K562 (cell line): ENCODE data around the gene ADAMTSL3. TPM values are rescaled to one million over a fixed set of nuclear protein-coding genes. Genes with fewer than 3 reads are reported as not detected.

Experiments
- ATAC-seq: fragments of 200-7000 bp; cut with Tn5 transposase; 3 replicates; pipeline ENCODE4 v1.9.1; 2020; ENCODE audit warnings: moderate library complexity
- BruUV-seq: library from RNA; stranded (reverse); fragments of 400-500 nt; replicated peaks from 2 replicates; lab custom pipeline; 2021; lab: Mats Ljungman, UMichigan
- CTCF ChIA-PET: fragments of 300-600 bp; formaldehyde crosslinking; extraction: SDS; loops from one replicate; lab custom pipeline; 2021; ENCODE audit warnings: low intra/inter-chr PET ratio; lab: Yijun Ruan, JAX
- POLR2A ChIA-PET: fragments of 300-600, 350-650 bp; sonication (Branson Sonifier 250); formaldehyde crosslinking; extraction: SDS; loops from one replicate; lab custom pipeline; 2021; ENCODE audit warnings: antibody characterized with exemption, inconsistent platforms; lab: Yijun Ruan, JAX
- DNase-seq, 4 experiments: peaks; one replicate each; pipeline versions ENCODE4 v3.0.0 to v3.0.0-alpha.2; 2011 to 2018; ENCODE audit warnings: low spot score in 3 of 4, mixed read lengths in 3 of 4; ENCODE audit errors: extremely low read depth in 1 of 4
- FAIRE-seq: peaks from 2 replicates; lab custom pipeline; 2011; peaks lifted over from hg19 to GRCh38; lab: Jason Lieb, UNC
- H2AFZ ChIP-seq: 2 replicates; pipeline ENCODE4 v1.6.0; 2011; ENCODE audit warnings: low read depth, low read length, control low read depth, inconsistent platforms
- H3K27ac ChIP-seq: fragments of 200-600 bp; 3 replicates; pipeline ENCODE4 v1.8.0; 2011; ENCODE audit warnings: low read depth, mild to moderate bottlenecking, control low read depth, inconsistent platforms, low read length, moderate library complexity, mixed read lengths; ENCODE audit errors: extremely low read depth
- H3K27me3 ChIP-seq, 2 experiments: fragments of 300-600 bp in 1 of 2; 2 replicates in 1 of 2; 3 replicates in 1 of 2; pipeline versions ENCODE4 v1.6.0 to v1.8.0; 2011; ENCODE audit warnings: inconsistent platforms in 2 of 2, low read length in 2 of 2, mild to moderate bottlenecking in 1 of 2, mixed read lengths in 1 of 2, moderate library complexity in 1 of 2; ENCODE audit not compliant: control insufficient read depth in 2 of 2, insufficient read depth in 2 of 2
- H3K36me3 ChIP-seq: fragments of 300-600 bp; 3 replicates; pipeline ENCODE4 v1.8.0; 2011; ENCODE audit warnings: mild to moderate bottlenecking, low read length, inconsistent platforms; ENCODE audit not compliant: control insufficient read depth, insufficient read depth
- H3K4me1 ChIP-seq, 2 experiments: fragments of 200-600 bp in 1 of 2; replicated peaks in 1 of 2; 2 replicates in 1 of 2; 3 replicates in 1 of 2; pipeline versions ENCODE4 v1.5.1 to v1.8.0; 2011; ENCODE audit warnings: inconsistent platforms in 2 of 2, low read length in 2 of 2, mild to moderate bottlenecking in 1 of 2, mixed read lengths in 1 of 2, moderate library complexity in 1 of 2; ENCODE audit not compliant: control insufficient read depth in 2 of 2, insufficient read depth in 2 of 2
- H3K4me2 ChIP-seq: 2 replicates; pipeline ENCODE4 v1.6.1; 2011; ENCODE audit warnings: low read length, control low read depth, inconsistent platforms, mixed read lengths; ENCODE audit not compliant: insufficient read depth
- H3K4me3 ChIP-seq: fragments of 200-600 bp; sonication (generic), shearing (Covaris generic); 2 replicates; pipeline ENCODE4 v1.5.1; 2016; ENCODE audit warnings: control low read depth, inconsistent platforms
- H3K79me2 ChIP-seq: fragments of 200-600 bp; 3 replicates; pipeline ENCODE4 v1.8.0; 2011; ENCODE audit warnings: low read length, inconsistent platforms; ENCODE audit not compliant: control insufficient read depth, insufficient read depth
- H3K9ac ChIP-seq, 2 experiments: 2 replicates each; pipeline versions ENCODE4 v1.6.0 to v1.6.1; 2011; ENCODE audit warnings: low read depth in 2 of 2, low read length in 2 of 2, control low read depth in 1 of 2, inconsistent platforms in 1 of 2, mild to moderate bottlenecking in 1 of 2, mixed read lengths in 1 of 2; ENCODE audit not compliant: insufficient read depth in 1 of 2
- H3K9me1 ChIP-seq: one replicate; pipeline ENCODE4 v1.6.0; 2011; ENCODE audit warnings: inconsistent platforms, mild to moderate bottlenecking, low read length, moderate library complexity; ENCODE audit not compliant: control insufficient read depth, insufficient read depth
- H3K9me3 ChIP-seq: replicated peaks from 2 replicates; pipeline ENCODE4 v1.5.1; 2011; ENCODE audit warnings: low read depth, low read length, inconsistent platforms; ENCODE audit not compliant: control insufficient read depth, insufficient read depth
- H4K20me1 ChIP-seq: replicated peaks from 2 replicates; pipeline ENCODE4 v1.6.1; 2011; ENCODE audit warnings: low read length, inconsistent platforms, mixed read lengths; ENCODE audit not compliant: control insufficient read depth, insufficient read depth
- BCL6 ChIP-seq: fragments of 250-450 bp; sonication (Bioruptor Pico); IDR thresholded peaks from 2 replicates; pipeline ENCODE4 v1.4.0; 2020
- CHD2 ChIP-seq: IDR thresholded peaks from 2 replicates; pipeline ENCODE4 v1.6.1; 2011; ENCODE audit warnings: low read depth, low read length
- EP300 ChIP-seq: IDR thresholded peaks from 2 replicates; pipeline ENCODE4 v1.6.1; 2012; ENCODE audit warnings: low read length, improper control_type of control experiment
- FOXA3 ChIP-seq, 2 experiments: fragments of 450-650 bp in 1 of 2; sonication (generic) in 1 of 2; formaldehyde crosslinking; IDR thresholded peaks in 1 of 2; conservative IDR thresholded peaks in 1 of 2; 2 replicates each; pipeline versions ENCODE4 v1.4.0 to v1.8.0; 2020 to 2022; ENCODE audit warnings: mild to moderate bottlenecking in 2 of 2, missing genetic modification reagents in 1 of 2
- FUS ChIP-seq: fragments of 200-400 bp; formaldehyde crosslinking; optimal IDR thresholded peaks from 2 replicates; pipeline ENCODE3; 2017; ENCODE audit warnings: low read depth, low read length
- GTF2E2 ChIP-seq: fragments of 200-800 bp; sonication (Bioruptor generic); IDR thresholded peaks from 2 replicates; pipeline ENCODE4 v1.6.1; 2016; ENCODE audit warnings: missing genetic modification characterization, missing compliant biosample characterization
- HNRNPK ChIP-seq: fragments of 200-400 bp; formaldehyde crosslinking; IDR thresholded peaks from one replicate; pipeline ENCODE4 v1.6.1; 2018; ENCODE audit warnings: mild to moderate bottlenecking, low read depth, low read length; ENCODE audit not compliant: poor library complexity, severe bottlenecking
- IFI16 ChIP-seq: fragments of 250-450 bp; sonication (Bioruptor Pico); IDR thresholded peaks from 2 replicates; pipeline ENCODE4 v2.1.2; 2022; ENCODE audit warnings: mild to moderate bottlenecking, inconsistent platforms
- LCOR ChIP-seq: sonication (generic); formaldehyde crosslinking; IDR thresholded peaks from 2 replicates; pipeline ENCODE4 v1.8.0; 2022; ENCODE audit warnings: mild to moderate bottlenecking, missing genetic modification reagents
- NFRKB ChIP-seq: fragments of 450-650 bp; IDR thresholded peaks from 2 replicates; pipeline ENCODE4 v1.6.1; 2016; ENCODE audit warnings: low read depth
- NUFIP1 ChIP-seq: fragments of 450-650 bp; IDR thresholded peaks from 2 replicates; pipeline ENCODE4 v1.6.1; 2018; ENCODE audit not compliant: partially characterized antibody
- PCBP1 ChIP-seq: fragments of 200-400 bp; formaldehyde crosslinking; IDR thresholded peaks from 2 replicates; pipeline ENCODE4 v1.6.1; 2018; ENCODE audit warnings: mild to moderate bottlenecking, low read depth, low read length; ENCODE audit not compliant: poor library complexity, severe bottlenecking
- SAP30 ChIP-seq: fragments of 200-600 bp; sonication (generic); IDR thresholded peaks from 2 replicates; pipeline ENCODE4 v1.6.1; 2012; ENCODE audit warnings: borderline replicate concordance, low read depth, mild to moderate bottlenecking, moderate library complexity, low read length, control low read depth, inconsistent platforms; ENCODE audit not compliant: insufficient read depth, poor library complexity, severe bottlenecking
- TARDBP ChIP-seq: fragments of 450-650 bp; IDR thresholded peaks from 2 replicates; pipeline ENCODE4 v1.6.1; 2016
- ZBTB8A ChIP-seq: fragments of 450-650 bp; IDR thresholded peaks from 2 replicates; pipeline ENCODE4 v1.6.1; 2018; ENCODE audit warnings: mild to moderate bottlenecking, moderate library complexity; ENCODE audit not compliant: partially characterized antibody
- ZNF408 ChIP-seq: fragments of 250-450 bp; sonication (Bioruptor Pico); IDR thresholded peaks from 2 replicates; pipeline ENCODE4 v1.4.0; 2020; ENCODE audit warnings: low read depth, mild to moderate bottlenecking, moderate library complexity
- ZNF41 ChIP-seq: fragments of 250-450 bp; sonication (Bioruptor Pico); conservative IDR thresholded peaks from 2 replicates; pipeline ENCODE4 v1.4.0; 2020; ENCODE audit warnings: mild to moderate bottlenecking
- WGBS: fragments of 100-300 bp; shearing (Covaris generic); methylation state at CpG from one replicate; pipeline ENCODE4 v1.1.6; 2016; ENCODE audit warnings: low coverage, mixed read lengths; ENCODE audit not compliant: insufficient coverage; ENCODE audit errors: missing lambda C conversion rate; 5-methylcytosine and 5-hydroxymethylcytosine counted together
- in situ Hi-C: fragments of 300-500 bp; cut with MboI; formaldehyde crosslinking; loops from 4 replicates; pipeline ENCODE4 v1.15.0; 2018; ENCODE audit warnings: inconsistent platforms, mixed read lengths
- intact Hi-C: fragments of 100-400 bp; cut with micrococcal nuclease; formaldehyde crosslinking; loops from 2 replicates; pipeline ENCODE4 v1.14.2; 2022
- polyA plus RNA-seq, 8 experiments: library from polyadenylated mRNA; depleted of rRNA in 4 of 8; stranded (reverse) in 5 of 8; unstranded in 3 of 8; fragments of >200 nt; fragmentation: Nextera tagmentation in 2 of 8; fragmentation: Illumina TruSeq in 1 of 8; extraction: Ambion mirVana in 2 of 8; extraction: Trizol in 1 of 8; gene quantifications; 2 replicates each; pipeline versions ENCODE4 v1.2.1 to v1.2.3, GENCODE V29; 2011 to 2014; ENCODE audit warnings: inconsistent platforms in 1 of 8, missing spikeins in 1 of 8
- total RNA-seq, 7 experiments: library from RNA; depleted of rRNA in 6 of 7; stranded (reverse); fragments of >200 nt in 6 of 7; fragmentation: Illumina TruSeq in 2 of 7; extraction: Trizol in 2 of 7; gene quantifications; 2 replicates each; pipeline versions ENCODE4 v1.2.1 to v1.2.3, GENCODE V29; 2011 to 2021; ENCODE audit warnings: low replicate concordance in 1 of 7
- TF ChIP-seq, protein P1 (sequence below): fragments of 450-650 bp; IDR thresholded peaks from 2 replicates; pipeline ENCODE4 v1.7.0; 2016; ENCODE audit warnings: borderline replicate concordance
- TF ChIP-seq, protein P2 (sequence below): fragments of 250-450 bp; sonication (Bioruptor Pico); IDR thresholded peaks from 2 replicates; pipeline ENCODE4 v1.5.0; 2021

The ADAMTSL3 gene
- total and polyA plus RNA-seq, 9 of the 15 experiments (the other 6 are each of a cell fraction or from before 2014, with no cell fraction given): 0.01 to 0.18 (median 0.07) TPM; not detected in 3

DNA sequence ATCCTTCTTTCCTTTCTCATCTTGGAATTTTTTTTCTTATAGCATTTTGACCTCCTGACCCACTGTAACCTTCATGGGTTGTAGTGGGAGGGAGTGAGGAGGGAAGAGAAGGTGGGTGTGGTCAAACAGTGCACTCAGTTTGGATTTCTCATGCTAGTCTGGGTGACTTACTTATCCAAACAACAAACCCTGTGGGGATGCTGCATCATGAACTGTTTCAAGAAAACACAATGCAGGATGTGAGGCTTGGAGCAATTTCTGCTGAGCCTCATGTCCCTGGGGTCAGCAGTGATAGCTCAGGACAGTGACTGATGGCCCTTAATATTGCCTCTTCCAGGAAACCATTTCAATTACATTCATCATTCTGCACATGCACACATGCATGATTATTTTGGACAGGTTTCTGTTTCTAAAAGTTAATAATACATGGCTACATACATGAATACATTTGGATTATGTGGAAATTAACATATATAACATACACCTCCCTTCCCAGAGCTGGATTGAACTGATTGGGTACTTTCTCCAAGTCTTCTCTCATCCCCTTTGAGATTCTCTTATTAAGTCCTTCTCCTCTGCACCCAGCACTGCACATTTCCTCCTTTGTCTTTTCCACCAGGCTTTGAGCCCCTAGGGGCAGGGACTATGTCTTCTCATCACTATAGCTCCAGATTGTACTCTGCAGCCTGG lies 61.2 kb downstream of the ADAMTSL3 start (continued):
- TF ChIP-seq, protein P1, sequence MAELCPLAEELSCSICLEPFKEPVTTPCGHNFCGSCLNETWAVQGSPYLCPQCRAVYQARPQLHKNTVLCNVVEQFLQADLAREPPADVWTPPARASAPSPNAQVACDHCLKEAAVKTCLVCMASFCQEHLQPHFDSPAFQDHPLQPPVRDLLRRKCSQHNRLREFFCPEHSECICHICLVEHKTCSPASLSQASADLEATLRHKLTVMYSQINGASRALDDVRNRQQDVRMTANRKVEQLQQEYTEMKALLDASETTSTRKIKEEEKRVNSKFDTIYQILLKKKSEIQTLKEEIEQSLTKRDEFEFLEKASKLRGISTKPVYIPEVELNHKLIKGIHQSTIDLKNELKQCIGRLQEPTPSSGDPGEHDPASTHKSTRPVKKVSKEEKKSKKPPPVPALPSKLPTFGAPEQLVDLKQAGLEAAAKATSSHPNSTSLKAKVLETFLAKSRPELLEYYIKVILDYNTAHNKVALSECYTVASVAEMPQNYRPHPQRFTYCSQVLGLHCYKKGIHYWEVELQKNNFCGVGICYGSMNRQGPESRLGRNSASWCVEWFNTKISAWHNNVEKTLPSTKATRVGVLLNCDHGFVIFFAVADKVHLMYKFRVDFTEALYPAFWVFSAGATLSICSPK: no peak
- no peak for TF ChIP-seq FUS
- TF ChIP-seq, protein P2, sequence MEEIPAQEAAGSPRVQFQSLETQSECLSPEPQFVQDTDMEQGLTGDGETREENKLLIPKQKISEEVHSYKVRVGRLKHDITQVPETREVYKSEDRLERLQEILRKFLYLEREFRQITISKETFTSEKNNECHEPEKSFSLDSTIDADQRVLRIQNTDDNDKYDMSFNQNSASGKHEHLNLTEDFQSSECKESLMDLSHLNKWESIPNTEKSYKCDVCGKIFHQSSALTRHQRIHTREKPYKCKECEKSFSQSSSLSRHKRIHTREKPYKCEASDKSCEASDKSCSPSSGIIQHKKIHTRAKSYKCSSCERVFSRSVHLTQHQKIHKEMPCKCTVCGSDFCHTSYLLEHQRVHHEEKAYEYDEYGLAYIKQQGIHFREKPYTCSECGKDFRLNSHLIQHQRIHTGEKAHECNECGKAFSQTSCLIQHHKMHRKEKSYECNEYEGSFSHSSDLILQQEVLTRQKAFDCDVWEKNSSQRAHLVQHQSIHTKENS (CRISPR knock-in tag): no peak
- TF ChIP-seq LCOR (CRISPR knock-in tag): no peak
- no peak for TF ChIP-seq TARDBP
- no peak for TF ChIP-seq NUFIP1
- TF ChIP-seq, all 486 proteins: peak for 0

DNA sequence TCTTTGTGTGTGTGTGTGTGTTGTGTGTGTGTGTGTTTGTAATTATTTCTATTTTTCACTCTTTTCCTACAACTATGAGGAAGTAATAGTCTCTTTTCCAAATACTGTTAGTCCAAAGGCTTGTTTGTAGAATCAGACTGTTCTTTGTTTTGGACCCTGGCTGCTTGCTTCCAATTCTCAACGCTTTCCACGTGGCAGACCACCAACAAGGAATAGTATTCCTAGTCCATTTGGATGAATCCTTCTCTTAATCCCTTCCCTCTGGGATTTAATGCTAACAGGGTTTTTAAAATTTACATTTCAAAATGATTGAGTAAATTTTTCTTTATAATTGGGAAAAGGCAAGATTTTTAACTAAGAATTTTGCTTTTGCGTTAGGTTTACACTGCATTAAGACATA lies 62.7 kb downstream of the ADAMTSL3 start:
- no peak overlapping the region for H2AFZ ChIP-seq
- ChIA-PET CTCF (no interaction called here), POLR2A (no interaction called here)
- H4K20me1 ChIP-seq: no peaks in the 10 kb centered on the region
- no peak overlapping the region for H3K9ac ChIP-seq
- 0% methylated on average over 3 of the region's 3 CpGs for WGBS
- no peak for TF ChIP-seq ZBTB8A
- no peak for TF ChIP-seq ZNF41
- no peak for TF ChIP-seq PCBP1
- TF ChIP-seq BCL6 (CRISPR knock-in tag): no peak
- TF ChIP-seq SAP30: no peak
- TF ChIP-seq NFRKB: no peak
- TF ChIP-seq GTF2E2 (tag): no peak
- TF ChIP-seq ZNF408 (CRISPR knock-in tag): no peak
- no peak for TF ChIP-seq FOXA3 (CRISPR knock-in tag; conservative IDR thresholded peaks at IDR 0.05 in 1 of 2, IDR thresholded peaks at IDR 0.05 in 1 of 2)
- TF ChIP-seq EP300: no peak
- TF ChIP-seq CHD2: no peak
- TF ChIP-seq HNRNPK: no peak
- TF ChIP-seq IFI16 (CRISPR knock-in tag): no peak
- ATAC-seq (no peak), FAIRE-seq (no peak), DNase-seq (no peak)
- no peaks in the 10 kb centered on the region for H3K36me3 ChIP-seq
- in situ Hi-C loops: no loop called here
- no TSS peak for BruUV-seq
- H3K9me1 ChIP-seq: no peaks in the 10 kb centered on the region
- no peak overlapping the region for H3K4me2 ChIP-seq
- no peak overlapping the region for H3K27ac ChIP-seq
- no peaks in the 10 kb centered on the region for H3K4me1 ChIP-seq
- no peaks in the 10 kb centered on the region for H3K79me2 ChIP-seq
- no peaks in the 10 kb centered on the region for H3K9me3 ChIP-seq
- no peak overlapping the region for H3K4me3 ChIP-seq
- intact Hi-C loops: no loop called here
- H3K27me3 ChIP-seq: no peaks in the 10 kb centered on the region; a peak in 1 of 5 replicates
